ENCODE results near the gene RB1. TPM values are rescaled to one million over a fixed set of nuclear protein-coding genes. Genes with fewer than 3 reads are reported as not detected.

The RB1 gene
- total RNA-seq, 2 donors from 2014 or later: 36.0 to 40.3 TPM

DNA sequence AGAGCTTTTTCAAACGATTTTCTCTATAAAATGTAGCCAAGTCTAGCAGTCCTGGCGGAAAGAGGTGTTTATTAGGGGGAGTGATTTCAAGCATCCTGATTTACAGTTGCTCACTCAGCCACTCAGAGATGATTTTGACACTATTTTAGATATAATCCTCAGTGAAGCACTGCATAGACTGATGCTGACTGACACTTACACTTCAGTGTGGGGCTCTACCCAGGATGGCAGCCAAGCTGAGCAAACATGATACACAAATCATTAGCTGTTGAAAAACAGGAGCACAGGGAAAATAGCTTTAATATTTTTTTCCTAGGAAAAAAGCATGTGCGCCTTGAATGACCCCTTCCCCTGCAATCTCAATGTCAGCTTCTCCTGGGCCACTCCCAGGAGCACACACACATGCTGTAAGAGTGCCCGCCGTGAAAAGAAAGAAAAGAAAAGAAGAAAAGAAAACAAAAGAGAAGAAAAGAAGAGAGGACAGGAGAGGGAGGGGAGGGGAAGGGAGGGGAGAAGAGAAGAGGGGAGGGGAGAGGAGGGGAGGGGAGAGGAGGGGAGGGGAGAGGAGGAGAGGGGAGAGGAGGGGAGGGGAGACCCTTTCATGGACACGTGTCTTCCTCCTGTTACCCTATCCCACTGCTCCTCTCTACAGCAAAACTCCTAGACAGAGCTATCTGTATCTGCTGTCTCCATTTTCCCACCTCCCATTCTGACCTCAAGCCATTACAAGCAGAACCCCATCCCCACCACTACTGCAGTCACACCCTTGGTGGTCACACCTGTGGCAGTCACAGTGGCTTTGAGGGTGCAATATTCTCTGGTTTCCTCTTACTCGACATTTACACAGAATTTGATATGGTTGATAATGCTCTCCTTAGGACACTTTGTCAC, 193.0 kb downstream of the RB1 start:
- peak; percentile 68 for DNase-seq (ENCODE audit: low spot score)
- Mint-ChIP-seq H3K4me3 (peak overlapping the region; percentile 63), H3K27me3 (no peaks in the 10 kb centered on the region), H3K36me3 (peaks cover 14% of the 10 kb centered on the region), H3K4me1 (ENCODE audit: low read depth in 2 of 2) (peaks cover 37 to 47% of the 10 kb centered on the region in 2 donors), H3K27ac (peak overlapping the region; percentile 57 to 81), H3K9me3 (no peaks in the 10 kb centered on the region)
- ATAC-seq: peak; percentile 52 to 56

- Mint-ChIP-seq H3K4me3 (no peak overlapping the region), H3K36me3 (peaks cover 16% of the 10 kb centered on the region), H3K27me3 (no peaks in the 10 kb centered on the region), H3K9me3 (no peaks in the 10 kb centered on the region), H3K4me1 (ENCODE audit: low read depth in 2 of 2) (peaks cover 42 to 55% of the 10 kb centered on the region in 2 donors), H3K27ac (peak overlapping the region in 1 of 2 donors; percentile 57)
- ATAC-seq: no peak
- no peak for DNase-seq (ENCODE audit: low spot score)
These were observed 194.1 kb downstream of the RB1 start for GRCh38 chr13:48497669-48498068.

DNA sequence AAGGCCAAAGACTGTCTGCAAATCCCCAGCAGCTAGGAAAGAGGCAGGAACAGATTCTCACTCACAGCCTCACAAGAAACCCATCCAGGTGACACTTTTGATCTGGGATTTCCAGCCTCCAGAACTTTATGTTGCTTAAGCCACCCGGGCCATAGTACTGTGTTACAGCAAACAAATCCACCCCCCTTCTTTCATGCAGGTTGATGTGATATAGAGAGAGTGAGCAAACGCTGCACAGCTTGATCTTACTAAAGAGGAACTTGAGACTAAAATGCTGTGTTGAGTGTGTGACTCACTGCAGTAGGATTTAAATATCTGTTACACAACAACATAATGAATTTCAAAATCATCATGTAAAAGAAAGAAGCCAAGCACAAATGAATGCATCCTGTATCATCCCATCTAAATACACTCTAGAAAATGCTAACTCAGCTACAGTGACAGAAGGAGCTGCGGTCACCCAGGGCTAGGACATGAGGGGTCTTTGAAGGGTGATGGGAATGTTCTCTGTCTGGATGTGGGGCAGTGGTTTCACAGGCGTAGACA, 197.2 kb downstream of the RB1 start:
- DNase-seq (ENCODE audit: low spot score) (no peak), ATAC-seq (peak; percentile 70 to 72)
- Mint-ChIP-seq H3K27me3 (no peaks in the 10 kb centered on the region), H3K4me1 (ENCODE audit: low read depth in 2 of 2) (peaks cover 68 to 82% of the 10 kb centered on the region in 2 donors), H3K4me3 (peak overlapping the region; percentile 84), H3K27ac (peak overlapping the region; percentile 91 to 100), H3K36me3 (peaks cover 23% of the 10 kb centered on the region), H3K9me3 (no peaks in the 10 kb centered on the region)

GRCh38 chr13:48501705-48502104, 198.2 kb downstream of the RB1 start:
- H3K27me3 Mint-ChIP-seq: no peaks in the 10 kb centered on the region
- peaks cover 23% of the 10 kb centered on the region for H3K36me3 Mint-ChIP-seq
- DNase-seq (ENCODE audit: low spot score): no peak
- peak overlapping the region; percentile 91 to 100 for H3K27ac Mint-ChIP-seq
- no peak for ATAC-seq
- peaks cover 71 to 82% of the 10 kb centered on the region in 2 donors for H3K4me1 Mint-ChIP-seq (ENCODE audit: low read depth in 2 of 2)
- no peaks in the 10 kb centered on the region for H3K9me3 Mint-ChIP-seq
- peak overlapping the region; percentile 84 for H3K4me3 Mint-ChIP-seq

- Mint-ChIP-seq H3K27me3 (no peaks in the 10 kb centered on the region), H3K4me1 (ENCODE audit: low read depth in 2 of 2) (peaks cover 72 to 83% of the 10 kb centered on the region in 2 donors), H3K36me3 (peaks cover 29% of the 10 kb centered on the region), H3K4me3 (peak overlapping the region; percentile 88), H3K27ac (peak overlapping the region; percentile 100), H3K9me3 (no peaks in the 10 kb centered on the region)
- no peak for ATAC-seq
- DNase-seq (ENCODE audit: low spot score): no peak
These were observed 199.2 kb downstream of the RB1 start for GRCh38 chr13:48502601-48503319.

DNA sequence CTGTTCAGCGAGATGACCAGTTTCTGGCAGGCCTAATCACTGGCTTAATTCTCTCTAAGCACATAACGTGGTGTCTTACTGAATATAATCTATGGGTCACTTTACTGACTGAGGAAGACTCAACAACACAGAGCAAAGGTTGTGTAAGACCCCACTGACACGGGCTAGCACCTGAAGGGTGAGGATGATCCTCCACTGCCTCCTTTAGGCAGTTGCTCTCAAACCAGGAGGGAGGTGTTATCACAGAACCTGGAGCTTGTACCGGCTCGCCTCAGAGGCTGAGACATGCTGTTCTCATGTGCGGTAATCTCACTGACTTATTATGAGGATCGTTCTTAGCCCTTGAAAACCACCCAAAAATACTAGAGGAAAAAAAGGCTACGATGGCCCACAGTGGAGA, 201.1 kb downstream of the RB1 start:
- no peaks in the 10 kb centered on the region for H3K27me3 Mint-ChIP-seq
- H3K9me3 Mint-ChIP-seq: no peaks in the 10 kb centered on the region
- peak; percentile 60 to 72 for ATAC-seq
- H3K4me1 Mint-ChIP-seq (ENCODE audit: low read depth in 2 of 2): peaks cover 61 to 71% of the 10 kb centered on the region in 2 donors
- DNase-seq (ENCODE audit: low spot score): no peak
- peak overlapping the region; percentile 100 for H3K27ac Mint-ChIP-seq
- peak overlapping the region; percentile 88 for H3K4me3 Mint-ChIP-seq
- peaks cover 17% of the 10 kb centered on the region for H3K36me3 Mint-ChIP-seq

- Mint-ChIP-seq H3K27ac (peak overlapping the region; percentile 100), H3K4me1 (ENCODE audit: low read depth in 2 of 2) (peaks cover 64 to 73% of the 10 kb centered on the region in 2 donors), H3K4me3 (peak overlapping the region; percentile 88), H3K27me3 (no peaks in the 10 kb centered on the region), H3K9me3 (no peaks in the 10 kb centered on the region), H3K36me3 (peaks cover 17% of the 10 kb centered on the region)
- DNase-seq (ENCODE audit: low spot score) (peak; percentile 85), ATAC-seq (peak; percentile 83 to 89)
These were observed 201.5 kb downstream of the RB1 start for GRCh38 chr13:48505012-48505411.

DNA sequence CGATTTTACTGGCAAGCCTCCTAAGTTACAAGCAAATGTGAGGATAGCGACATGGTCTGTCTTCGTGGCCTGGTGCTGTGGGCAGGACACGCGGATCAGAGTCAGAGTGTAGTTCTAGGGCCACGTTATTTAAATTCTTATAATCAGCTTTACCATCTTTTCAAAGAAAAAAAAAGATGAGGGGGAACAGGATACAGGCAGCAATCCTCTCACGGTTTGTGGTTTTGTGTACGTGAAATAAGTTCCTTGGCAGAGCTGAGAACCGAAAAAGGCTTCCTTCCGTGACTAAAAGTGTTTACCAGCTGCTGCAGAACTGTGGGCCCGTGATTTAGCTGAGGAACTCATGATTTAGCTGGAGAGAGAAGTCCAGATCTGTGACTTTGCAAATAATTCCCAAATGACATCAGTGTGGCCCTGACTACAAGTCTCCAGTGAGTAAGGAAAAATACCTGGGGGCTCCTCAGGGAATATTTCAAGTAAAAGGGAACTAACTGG, 202.1 kb downstream of the RB1 start:
- peaks cover 66 to 77% of the 10 kb centered on the region in 2 donors for H3K4me1 Mint-ChIP-seq (ENCODE audit: low read depth in 2 of 2)
- H3K27ac Mint-ChIP-seq: peak overlapping the region; percentile 100
- peaks cover 21% of the 10 kb centered on the region for H3K36me3 Mint-ChIP-seq
- DNase-seq (ENCODE audit: low spot score): peak; percentile 76
- H3K4me3 Mint-ChIP-seq: peak overlapping the region; percentile 88
- peak; percentile 74 to 76 for ATAC-seq
- no peaks in the 10 kb centered on the region for H3K27me3 Mint-ChIP-seq
- H3K9me3 Mint-ChIP-seq: no peaks in the 10 kb centered on the region

DNA sequence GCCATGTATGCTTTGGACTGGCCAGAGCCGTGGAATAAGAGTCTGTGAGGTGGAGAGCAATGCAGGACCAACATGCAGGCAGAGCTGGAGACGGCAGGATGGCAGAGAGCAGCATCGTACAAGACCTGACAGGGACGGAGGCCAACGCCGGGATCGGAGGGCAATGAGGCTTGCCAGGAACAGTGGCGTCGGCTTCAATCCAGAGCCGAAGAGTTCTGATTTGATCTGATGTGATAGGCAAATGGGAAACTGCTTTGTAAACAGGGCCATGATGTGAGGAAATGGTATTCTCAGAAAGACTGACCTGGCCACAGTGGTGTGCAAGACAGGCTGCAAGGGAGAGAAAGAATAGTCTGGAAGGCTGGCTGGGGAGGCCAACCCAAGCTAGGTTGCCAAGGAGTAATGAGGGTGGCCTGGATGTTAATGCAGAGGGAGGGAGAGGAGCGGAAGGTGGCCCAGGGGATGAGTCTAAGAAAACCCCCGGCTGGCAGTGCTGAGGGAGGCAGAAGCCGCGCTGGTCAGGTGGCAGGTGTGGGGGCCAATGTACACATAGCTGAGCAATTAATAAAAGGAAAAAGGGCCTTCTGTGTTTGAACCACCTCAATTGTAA, 202.6 kb downstream of the RB1 start:
- Mint-ChIP-seq H3K27me3 (no peaks in the 10 kb centered on the region), H3K36me3 (peaks cover 23% of the 10 kb centered on the region)
- ATAC-seq: no peak

DNA sequence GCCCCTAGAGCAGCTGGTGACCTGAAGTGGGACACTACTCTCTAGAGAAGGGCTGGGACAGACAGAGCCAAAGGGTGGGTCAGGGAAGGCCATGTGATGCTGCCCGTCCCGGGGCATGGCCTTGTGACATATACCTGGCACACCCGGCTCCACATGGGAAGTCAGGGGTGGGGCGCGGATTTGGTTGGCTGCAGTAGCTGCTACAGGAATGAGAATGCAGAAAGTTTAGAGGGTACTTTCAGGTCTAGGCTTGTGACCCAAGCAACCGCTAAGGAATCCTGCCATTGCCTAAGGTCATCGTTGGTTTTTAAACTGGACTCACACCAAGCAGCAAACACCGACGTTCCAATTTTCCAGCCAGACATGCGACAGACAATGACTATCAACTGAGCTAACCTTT, 203.5 kb downstream of the RB1 start:
- Mint-ChIP-seq H3K27ac (peak overlapping the region; percentile 100), H3K9me3 (no peaks in the 10 kb centered on the region), H3K4me3 (peak overlapping the region; percentile 88), H3K27me3 (no peaks in the 10 kb centered on the region), H3K36me3 (peaks cover 18% of the 10 kb centered on the region), H3K4me1 (ENCODE audit: low read depth in 2 of 2) (peaks cover 55 to 65% of the 10 kb centered on the region in 2 donors)
- DNase-seq (ENCODE audit: low spot score) (no peak), ATAC-seq (no peak)

More for the DNA sequence above, 202.6 kb downstream of the RB1 start:
- peaks cover 62 to 73% of the 10 kb centered on the region in 2 donors for H3K4me1 Mint-ChIP-seq (ENCODE audit: low read depth in 2 of 2)
- no peaks in the 10 kb centered on the region for H3K9me3 Mint-ChIP-seq
- H3K4me3 Mint-ChIP-seq: peak overlapping the region; percentile 88
- H3K27ac Mint-ChIP-seq: peak overlapping the region; percentile 100
- no peak for DNase-seq (ENCODE audit: low spot score)

- Mint-ChIP-seq H3K27ac (no peak overlapping the region), H3K27me3 (no peaks in the 10 kb centered on the region), H3K4me1 (ENCODE audit: low read depth in 2 of 2) (peaks cover 49 to 65% of the 10 kb centered on the region in 2 donors), H3K36me3 (peaks cover 18% of the 10 kb centered on the region), H3K9me3 (no peaks in the 10 kb centered on the region), H3K4me3 (no peak overlapping the region)
- no peak for DNase-seq (ENCODE audit: low spot score)
- ATAC-seq: no peak
These were observed 204.5 kb downstream of the RB1 start for GRCh38 chr13:48508011-48508410.

- H3K4me1 Mint-ChIP-seq (ENCODE audit: low read depth in 2 of 2): peaks cover 27 to 44% of the 10 kb centered on the region in 2 donors
- H3K36me3 Mint-ChIP-seq: peaks cover 28% of the 10 kb centered on the region
- no peaks in the 10 kb centered on the region for H3K9me3 Mint-ChIP-seq
- no peak for DNase-seq (ENCODE audit: low spot score)
- peak overlapping the region; percentile 18 for H3K4me3 Mint-ChIP-seq
- H3K27me3 Mint-ChIP-seq: no peaks in the 10 kb centered on the region
- ATAC-seq: no peak
- peak overlapping the region; percentile 53 to 64 for H3K27ac Mint-ChIP-seq
These were observed 207.1 kb downstream of the RB1 start for GRCh38 chr13:48510698-48511097.

GRCh38 chr13:48511621-48512230, 208.2 kb downstream of the RB1 start:
- H3K4me1 Mint-ChIP-seq (ENCODE audit: low read depth in 2 of 2): peaks cover 22 to 40% of the 10 kb centered on the region in 2 donors
- no peaks in the 10 kb centered on the region for H3K9me3 Mint-ChIP-seq
- peak overlapping the region in 1 of 2 donors; percentile 28 for H3K27ac Mint-ChIP-seq
- no peaks in the 10 kb centered on the region for H3K27me3 Mint-ChIP-seq
- H3K36me3 Mint-ChIP-seq: peaks cover 34% of the 10 kb centered on the region
- H3K4me3 Mint-ChIP-seq: no peak overlapping the region
- no peak for DNase-seq (ENCODE audit: low spot score)
- no peak for ATAC-seq

Data from natural killer cell treated with Interleukin-12 subunit alpha and Interleukin-12 subunit beta and Interleukin-15 and Interleukin-18, amount 100 ng/mL, for 72 hours (primary cell).